ENCODE results near the gene PLAC1.
A peak's percentile ranks its signal among the peaks of the same experiment; 100 is the strongest.

PLAC1 gene

GRCh38 chrX:134625315-134625718, 33.0 kb downstream of the PLAC1 start:
- DNase-seq = no peak

- DNase-seq = no peak
Observed at GRCh38 chrX:134624046-134624430, 34.2 kb downstream of the PLAC1 start.

GRCh38 chrX:134623293-134624045, 34.8 kb downstream of the PLAC1 start:
- no peak for DNase-seq

- no peak for DNase-seq
Observed at GRCh38 chrX:134622813-134623185, 35.5 kb downstream of the PLAC1 start.

- no peak for DNase-seq
Observed at GRCh38 chrX:134622056-134622812, 36.0 kb downstream of the PLAC1 start.

- DNase-seq = no peak
Observed at GRCh38 chrX:134619838-134620237, 38.4 kb downstream of the PLAC1 start.

- DNase-seq = no peak
Observed at GRCh38 chrX:134613396-134613795, 44.9 kb downstream of the PLAC1 start.

- DNase-seq = no peak
Observed at GRCh38 chrX:134608153-134608552, 50.1 kb downstream of the PLAC1 start.

GRCh38 chrX:134607523-134607922, 50.7 kb downstream of the PLAC1 start:
- DNase-seq = no peak

GRCh38 chrX:134604701-134605311, 53.5 kb downstream of the PLAC1 start:
- DNase-seq = peak; percentile 92

- peak; percentile 43 for DNase-seq
Observed at GRCh38 chrX:134603806-134604700, 54.2 kb downstream of the PLAC1 start.

GRCh38 chrX:134602410-134602809, 55.9 kb downstream of the PLAC1 start:
- DNase-seq = no peak

GRCh38 chrX:134601240-134601765, 57.0 kb downstream of the PLAC1 start:
- DNase-seq = no peak

GRCh38 chrX:134600714-134601113, 57.6 kb downstream of the PLAC1 start:
- peak; percentile 13 for DNase-seq

- DNase-seq = no peak
Observed at GRCh38 chrX:134599184-134599914, 58.9 kb downstream of the PLAC1 start.

GRCh38 chrX:134592303-134592702, 66.0 kb downstream of the PLAC1 start:
- no peak for DNase-seq

- DNase-seq = no peak
Observed at GRCh38 chrX:134591502-134591901, 66.8 kb downstream of the PLAC1 start.

GRCh38 chrX:134588806-134589205, 69.5 kb downstream of the PLAC1 start:
- no peak for DNase-seq

GRCh38 chrX:134580907-134581306, 77.4 kb downstream of the PLAC1 start:
- no peak for DNase-seq

GRCh38 chrX:134573683-134574035, 84.6 kb downstream of the PLAC1 start:
- DNase-seq = no peak

GRCh38 chrX:134572816-134573682, 85.2 kb downstream of the PLAC1 start:
- peak; percentile 63 for DNase-seq

All from NCI-H69 (cell line).